ENCODE data around the gene VAV1. TPM values are rescaled to one million over a fixed set of nuclear protein-coding genes. Genes with fewer than 3 reads are reported as not detected.

The VAV1 gene
- total and polyA plus RNA-seq, 2 experiments from 2014 or later = 0.82 to 1.8 TPM

DNA sequence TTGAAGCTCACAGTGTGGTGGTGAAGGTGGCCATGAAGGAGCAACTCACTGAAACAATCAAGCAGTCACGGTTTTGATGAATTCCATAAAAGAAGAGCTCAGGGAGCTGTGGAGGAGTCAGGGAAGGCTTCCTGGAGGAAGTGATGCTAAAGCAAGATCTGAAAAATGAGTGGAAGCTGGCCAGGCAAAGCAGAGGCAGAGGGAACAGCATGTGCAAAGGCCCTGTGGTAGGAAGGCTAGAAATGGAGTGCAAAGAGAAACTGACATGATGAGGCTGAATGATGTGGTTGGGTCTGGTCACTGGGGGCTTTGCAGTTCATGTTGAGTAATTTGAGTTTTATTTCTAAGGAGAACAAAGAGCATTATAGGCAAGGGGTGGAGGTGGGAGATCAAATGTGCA lies 121.8 kb downstream of the VAV1 start (continued):
- TF ChIP-seq, protein P1, sequence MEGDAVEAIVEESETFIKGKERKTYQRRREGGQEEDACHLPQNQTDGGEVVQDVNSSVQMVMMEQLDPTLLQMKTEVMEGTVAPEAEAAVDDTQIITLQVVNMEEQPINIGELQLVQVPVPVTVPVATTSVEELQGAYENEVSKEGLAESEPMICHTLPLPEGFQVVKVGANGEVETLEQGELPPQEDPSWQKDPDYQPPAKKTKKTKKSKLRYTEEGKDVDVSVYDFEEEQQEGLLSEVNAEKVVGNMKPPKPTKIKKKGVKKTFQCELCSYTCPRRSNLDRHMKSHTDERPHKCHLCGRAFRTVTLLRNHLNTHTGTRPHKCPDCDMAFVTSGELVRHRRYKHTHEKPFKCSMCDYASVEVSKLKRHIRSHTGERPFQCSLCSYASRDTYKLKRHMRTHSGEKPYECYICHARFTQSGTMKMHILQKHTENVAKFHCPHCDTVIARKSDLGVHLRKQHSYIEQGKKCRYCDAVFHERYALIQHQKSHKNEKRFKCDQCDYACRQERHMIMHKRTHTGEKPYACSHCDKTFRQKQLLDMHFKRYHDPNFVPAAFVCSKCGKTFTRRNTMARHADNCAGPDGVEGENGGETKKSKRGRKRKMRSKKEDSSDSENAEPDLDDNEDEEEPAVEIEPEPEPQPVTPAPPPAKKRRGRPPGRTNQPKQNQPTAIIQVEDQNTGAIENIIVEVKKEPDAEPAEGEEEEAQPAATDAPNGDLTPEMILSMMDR (conservative IDR thresholded peaks at IDR 0.05; ENCODE audit: low read depth in 2 of 2) = no peak
- no peak for TF ChIP-seq ZNF114 (CRISPR knock-in tag; IDR thresholded peaks at IDR 0.05)
- no peak for TF ChIP-seq ZNF331 (CRISPR knock-in tag; IDR thresholded peaks at IDR 0.05; ENCODE audit: low read depth)
- no peak for TF ChIP-seq NANOG (IDR thresholded peaks at IDR 0.05; ENCODE audit: borderline replicate concordance)
- no peak for TF ChIP-seq EZH2phosphoT487 (IDR thresholded peaks at IDR 0.05; ENCODE audit: unreplicated experiment)
- TF ChIP-seq JUNB (IDR thresholded peaks at IDR 0.05; ENCODE audit: unreplicated experiment) = no peak
- TF ChIP-seq EZH2 (IDR thresholded peaks at IDR 0.05; ENCODE audit: low read depth, unreplicated experiment) = no peak
- TF ChIP-seq, protein P2, sequence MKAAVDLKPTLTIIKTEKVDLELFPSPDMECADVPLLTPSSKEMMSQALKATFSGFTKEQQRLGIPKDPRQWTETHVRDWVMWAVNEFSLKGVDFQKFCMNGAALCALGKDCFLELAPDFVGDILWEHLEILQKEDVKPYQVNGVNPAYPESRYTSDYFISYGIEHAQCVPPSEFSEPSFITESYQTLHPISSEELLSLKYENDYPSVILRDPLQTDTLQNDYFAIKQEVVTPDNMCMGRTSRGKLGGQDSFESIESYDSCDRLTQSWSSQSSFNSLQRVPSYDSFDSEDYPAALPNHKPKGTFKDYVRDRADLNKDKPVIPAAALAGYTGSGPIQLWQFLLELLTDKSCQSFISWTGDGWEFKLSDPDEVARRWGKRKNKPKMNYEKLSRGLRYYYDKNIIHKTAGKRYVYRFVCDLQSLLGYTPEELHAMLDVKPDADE (IDR thresholded peaks at IDR 0.05) = no peak
- no peak for TF ChIP-seq CREB1 (CRISPR knock-in tag; IDR thresholded peaks at IDR 0.05; ENCODE audit: low read depth)
- no peak for TF ChIP-seq POLR2AphosphoS5 (IDR thresholded peaks at IDR 0.05; ENCODE audit: low read depth)

DNA sequence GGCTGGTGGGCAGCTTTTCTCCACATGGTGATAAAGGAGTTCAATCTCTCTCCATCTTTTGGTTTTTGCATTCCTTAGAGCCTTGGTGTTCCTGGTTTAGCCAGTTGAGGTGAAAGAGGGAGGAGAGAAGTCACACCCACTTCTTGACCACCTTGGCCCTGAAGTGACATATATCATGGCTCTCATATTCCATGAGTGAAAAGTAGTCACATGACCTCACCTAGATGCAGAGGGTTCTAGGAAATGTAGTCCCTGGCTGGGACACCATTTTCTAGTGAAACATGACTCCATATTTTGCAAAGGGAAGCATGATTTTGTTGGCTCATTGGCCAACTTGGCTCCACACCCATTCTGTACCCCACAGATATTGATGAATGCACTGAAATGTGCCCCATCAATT lies 130.9 kb downstream of the VAV1 start:
- DNase-seq (ENCODE audit: low spot score) (no peak), ATAC-seq (no peak)
- Histone ChIP-seq H3K4me2 (no peak overlapping the region), H3F3A (replicated peaks; ENCODE audit: low read depth) (no peaks in the 10 kb centered on the region), H3K36me3 (ENCODE audit: insufficient read depth) (no peaks in the 10 kb centered on the region), H3K27me3 (ENCODE audit: insufficient read depth) (no peaks in the 10 kb centered on the region), H3K4me3 (no peak overlapping the region), H4K20me1 (replicated peaks; ENCODE audit: insufficient read depth) (no peaks in the 10 kb centered on the region), H3K9me2 (ENCODE audit: insufficient read depth) (no peaks in the 10 kb centered on the region), H2AFZ (no peak overlapping the region), H3K79me2 (replicated peaks; ENCODE audit: insufficient read depth) (no peaks in the 10 kb centered on the region), H3K27ac (ENCODE audit: low read depth) (no peak overlapping the region), H3K4me1 (ENCODE audit: insufficient read depth) (no peaks in the 10 kb centered on the region)
- no peaks in the 10 kb centered on the region for H3K4me1 Mint-ChIP-seq
- H3K36me3 Mint-ChIP-seq (ENCODE audit: low read depth) = peaks cover 56% of the 10 kb centered on the region
- no peak overlapping the region for H3K4me3 Mint-ChIP-seq
- no peak overlapping the region for H3K27ac Mint-ChIP-seq
- H3K27me3 Mint-ChIP-seq (ENCODE audit: insufficient read depth, low read depth, poor library complexity) = no peaks in the 10 kb centered on the region
- H3K9me3 Mint-ChIP-seq = peaks cover 97% of the 10 kb centered on the region
- TF ChIP-seq CREB1 (CRISPR knock-in tag; IDR thresholded peaks at IDR 0.05; ENCODE audit: low read depth) (no peak), STAT1 (IDR thresholded peaks at IDR 0.05; ENCODE audit: unreplicated experiment) (no peak)
- TF ChIP-seq, protein P3, sequence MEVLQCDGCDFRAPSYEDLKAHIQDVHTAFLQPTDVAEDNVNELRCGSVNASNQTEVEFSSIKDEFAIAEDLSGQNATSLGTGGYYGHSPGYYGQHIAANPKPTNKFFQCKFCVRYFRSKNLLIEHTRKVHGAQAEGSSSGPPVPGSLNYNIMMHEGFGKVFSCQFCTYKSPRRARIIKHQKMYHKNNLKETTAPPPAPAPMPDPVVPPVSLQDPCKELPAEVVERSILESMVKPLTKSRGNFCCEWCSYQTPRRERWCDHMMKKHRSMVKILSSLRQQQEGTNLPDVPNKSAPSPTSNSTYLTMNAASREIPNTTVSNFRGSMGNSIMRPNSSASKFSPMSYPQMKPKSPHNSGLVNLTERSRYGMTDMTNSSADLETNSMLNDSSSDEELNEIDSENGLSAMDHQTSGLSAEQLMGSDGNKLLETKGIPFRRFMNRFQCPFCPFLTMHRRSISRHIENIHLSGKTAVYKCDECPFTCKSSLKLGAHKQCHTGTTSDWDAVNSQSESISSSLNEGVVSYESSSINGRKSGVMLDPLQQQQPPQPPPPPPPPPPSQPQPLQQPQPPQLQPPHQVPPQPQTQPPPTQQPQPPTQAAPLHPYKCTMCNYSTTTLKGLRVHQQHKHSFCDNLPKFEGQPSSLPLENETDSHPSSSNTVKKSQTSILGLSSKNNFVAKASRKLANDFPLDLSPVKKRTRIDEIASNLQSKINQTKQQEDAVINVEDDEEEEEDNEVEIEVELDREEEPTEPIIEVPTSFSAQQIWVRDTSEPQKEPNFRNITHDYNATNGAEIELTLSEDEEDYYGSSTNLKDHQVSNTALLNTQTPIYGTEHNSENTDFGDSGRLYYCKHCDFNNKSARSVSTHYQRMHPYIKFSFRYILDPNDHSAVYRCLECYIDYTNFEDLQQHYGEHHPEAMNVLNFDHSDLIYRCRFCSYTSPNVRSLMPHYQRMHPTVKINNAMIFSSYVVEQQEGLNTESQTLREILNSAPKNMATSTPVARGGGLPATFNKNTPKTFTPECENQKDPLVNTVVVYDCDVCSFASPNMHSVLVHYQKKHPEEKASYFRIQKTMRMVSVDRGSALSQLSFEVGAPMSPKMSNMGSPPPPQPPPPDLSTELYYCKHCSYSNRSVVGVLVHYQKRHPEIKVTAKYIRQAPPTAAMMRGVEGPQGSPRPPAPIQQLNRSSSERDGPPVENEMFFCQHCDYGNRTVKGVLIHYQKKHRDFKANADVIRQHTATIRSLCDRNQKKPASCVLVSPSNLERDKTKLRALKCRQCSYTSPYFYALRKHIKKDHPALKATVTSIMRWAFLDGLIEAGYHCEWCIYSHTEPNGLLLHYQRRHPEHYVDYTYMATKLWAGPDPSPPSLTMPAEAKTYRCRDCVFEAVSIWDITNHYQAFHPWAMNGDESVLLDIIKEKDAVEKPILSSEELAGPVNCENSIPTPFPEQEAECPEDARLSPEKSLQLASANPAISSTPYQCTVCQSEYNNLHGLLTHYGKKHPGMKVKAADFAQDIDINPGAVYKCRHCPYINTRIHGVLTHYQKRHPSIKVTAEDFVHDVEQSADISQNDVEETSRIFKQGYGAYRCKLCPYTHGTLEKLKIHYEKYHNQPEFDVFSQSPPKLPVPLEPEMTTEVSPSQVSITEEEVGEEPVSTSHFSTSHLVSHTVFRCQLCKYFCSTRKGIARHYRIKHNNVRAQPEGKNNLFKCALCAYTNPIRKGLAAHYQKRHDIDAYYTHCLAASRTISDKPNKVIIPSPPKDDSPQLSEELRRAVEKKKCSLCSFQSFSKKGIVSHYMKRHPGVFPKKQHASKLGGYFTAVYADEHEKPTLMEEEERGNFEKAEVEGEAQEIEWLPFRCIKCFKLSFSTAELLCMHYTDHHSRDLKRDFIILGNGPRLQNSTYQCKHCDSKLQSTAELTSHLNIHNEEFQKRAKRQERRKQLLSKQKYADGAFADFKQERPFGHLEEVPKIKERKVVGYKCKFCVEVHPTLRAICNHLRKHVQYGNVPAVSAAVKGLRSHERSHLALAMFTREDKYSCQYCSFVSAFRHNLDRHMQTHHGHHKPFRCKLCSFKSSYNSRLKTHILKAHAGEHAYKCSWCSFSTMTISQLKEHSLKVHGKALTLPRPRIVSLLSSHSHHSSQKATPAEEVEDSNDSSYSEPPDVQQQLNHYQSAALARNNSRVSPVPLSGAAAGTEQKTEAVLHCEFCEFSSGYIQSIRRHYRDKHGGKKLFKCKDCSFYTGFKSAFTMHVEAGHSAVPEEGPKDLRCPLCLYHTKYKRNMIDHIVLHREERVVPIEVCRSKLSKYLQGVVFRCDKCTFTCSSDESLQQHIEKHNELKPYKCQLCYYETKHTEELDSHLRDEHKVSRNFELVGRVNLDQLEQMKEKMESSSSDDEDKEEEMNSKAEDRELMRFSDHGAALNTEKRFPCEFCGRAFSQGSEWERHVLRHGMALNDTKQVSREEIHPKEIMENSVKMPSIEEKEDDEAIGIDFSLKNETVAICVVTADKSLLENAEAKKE (CRISPR knock-in tag; IDR thresholded peaks at IDR 0.05) = no peak
- TF ChIP-seq, protein P4, sequence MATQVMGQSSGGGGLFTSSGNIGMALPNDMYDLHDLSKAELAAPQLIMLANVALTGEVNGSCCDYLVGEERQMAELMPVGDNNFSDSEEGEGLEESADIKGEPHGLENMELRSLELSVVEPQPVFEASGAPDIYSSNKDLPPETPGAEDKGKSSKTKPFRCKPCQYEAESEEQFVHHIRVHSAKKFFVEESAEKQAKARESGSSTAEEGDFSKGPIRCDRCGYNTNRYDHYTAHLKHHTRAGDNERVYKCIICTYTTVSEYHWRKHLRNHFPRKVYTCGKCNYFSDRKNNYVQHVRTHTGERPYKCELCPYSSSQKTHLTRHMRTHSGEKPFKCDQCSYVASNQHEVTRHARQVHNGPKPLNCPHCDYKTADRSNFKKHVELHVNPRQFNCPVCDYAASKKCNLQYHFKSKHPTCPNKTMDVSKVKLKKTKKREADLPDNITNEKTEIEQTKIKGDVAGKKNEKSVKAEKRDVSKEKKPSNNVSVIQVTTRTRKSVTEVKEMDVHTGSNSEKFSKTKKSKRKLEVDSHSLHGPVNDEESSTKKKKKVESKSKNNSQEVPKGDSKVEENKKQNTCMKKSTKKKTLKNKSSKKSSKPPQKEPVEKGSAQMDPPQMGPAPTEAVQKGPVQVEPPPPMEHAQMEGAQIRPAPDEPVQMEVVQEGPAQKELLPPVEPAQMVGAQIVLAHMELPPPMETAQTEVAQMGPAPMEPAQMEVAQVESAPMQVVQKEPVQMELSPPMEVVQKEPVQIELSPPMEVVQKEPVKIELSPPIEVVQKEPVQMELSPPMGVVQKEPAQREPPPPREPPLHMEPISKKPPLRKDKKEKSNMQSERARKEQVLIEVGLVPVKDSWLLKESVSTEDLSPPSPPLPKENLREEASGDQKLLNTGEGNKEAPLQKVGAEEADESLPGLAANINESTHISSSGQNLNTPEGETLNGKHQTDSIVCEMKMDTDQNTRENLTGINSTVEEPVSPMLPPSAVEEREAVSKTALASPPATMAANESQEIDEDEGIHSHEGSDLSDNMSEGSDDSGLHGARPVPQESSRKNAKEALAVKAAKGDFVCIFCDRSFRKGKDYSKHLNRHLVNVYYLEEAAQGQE (IDR thresholded peaks at IDR 0.05; ENCODE audit: unreplicated experiment) = no peak

Data from GM23338 (cell line).